ENCODE data around the gene SENP3. TPM values are rescaled to one million over a fixed set of nuclear protein-coding genes. Genes with fewer than 3 reads are reported as not detected.
A peak's percentile ranks its signal among the peaks of the same experiment; 100 is the strongest.

The SENP3 gene
- total RNA-seq, 4 donors from 2014 or later: 31.4 to 47.7 (median 43.7) TPM

GRCh38 chr17:7579834-7580603, 18.3 kb downstream of the SENP3 start:
- TF ChIP-seq CTCF (IDR thresholded peaks at IDR 0.05): no peak
- no peak for TF ChIP-seq POLR2A (IDR thresholded peaks at IDR 0.05)
- H3K4me1 ChIP-seq: peaks cover 10 to 86% (median 40%) of the 10 kb centered on the region in 4 donors
- H3K27ac ChIP-seq: peak overlapping the region; percentile 83 to 93 (median 90)
- peaks cover 0 to 39% (median 0%) of the 10 kb centered on the region in 3 donors for H3K36me3 ChIP-seq
- H3K9me3 ChIP-seq: no peaks in the 10 kb centered on the region
- peak overlapping the region in 3 of 4 donors; percentile 24 to 54 (median 48) for H3K4me3 ChIP-seq
- DNase-seq: no peak
- H3K27me3 ChIP-seq: no peaks in the 10 kb centered on the region

GRCh38 chr17:7580604-7581575, 19.2 kb downstream of the SENP3 start:
- peaks cover 0 to 30% (median 0%) of the 10 kb centered on the region in 3 donors for H3K36me3 ChIP-seq
- H3K4me1 ChIP-seq: peaks cover 10 to 80% (median 38%) of the 10 kb centered on the region in 4 donors
- peak overlapping the region; percentile 83 to 93 (median 90) for H3K27ac ChIP-seq
- DNase-seq: no peak
- TF ChIP-seq POLR2A (IDR thresholded peaks at IDR 0.05) (no peak), CTCF (IDR thresholded peaks at IDR 0.05) (no peak)
- no peaks in the 10 kb centered on the region for H3K27me3 ChIP-seq
- no peaks in the 10 kb centered on the region for H3K9me3 ChIP-seq
- H3K4me3 ChIP-seq: peak overlapping the region in 2 of 4 donors; percentile 48 to 54

- Histone ChIP-seq H3K36me3 (peaks cover 0 to 18% (median 0%) of the 10 kb centered on the region in 3 donors), H3K27me3 (no peaks in the 10 kb centered on the region), H3K4me3 (peak overlapping the region; percentile 52 to 75 (median 68)), H3K9me3 (no peaks in the 10 kb centered on the region), H3K27ac (peak overlapping the region; percentile 88 to 96 (median 92)), H3K4me1 (peaks cover 10 to 64% (median 38%) of the 10 kb centered on the region in 4 donors)
- TF ChIP-seq CTCF (IDR thresholded peaks at IDR 0.05): no peak
- TF ChIP-seq POLR2A (IDR thresholded peaks at IDR 0.05): no peak
- no peak for DNase-seq
These were observed 20.9 kb downstream of the SENP3 start for GRCh38 chr17:7582396-7583252.

- Histone ChIP-seq H3K4me1 (peaks cover 10 to 57% (median 38%) of the 10 kb centered on the region in 4 donors), H3K27ac (peak within 1 kb of the TSS; percentile 88 to 96 (median 92)), H3K36me3 (peaks cover 0 to 18% (median 0%) of the 10 kb centered on the region in 3 donors), H3K4me3 (peak within 1 kb of the TSS; percentile 52 to 75 (median 68)), H3K27me3 (no peaks in the 10 kb centered on the region), H3K9me3 (no peaks in the 10 kb centered on the region)
- TF ChIP-seq POLR2A (IDR thresholded peaks at IDR 0.05) (peak; percentile 33 to 71), CTCF (IDR thresholded peaks at IDR 0.05) (no peak)
- DNase-seq: peak; percentile 89 to 98 (median 96)
These were observed 21.8 kb downstream of the SENP3 start, which contains the start of gene MPDU1 for GRCh38 chr17:7583253-7584109. Gene MPDU1, plus strand, starts transcription at chr17:7583852. Its CDS starts 11 bp downstream, at chr17:7583863.

Data from Peyer's patch (tissue), 4 donors.